Adrenal gland (tissue), 5 donors: ENCODE measurements around the gene DNTT.

Experiments used
- CTCF ChIP-seq, 6 experiments: fragments of 450-650 bp in 4 of 6; fragments of 200-600 bp in 2 of 6; sonication (generic) in 1 of 6; IDR thresholded peaks; 1 replicate in 5 of 6; 2 replicates in 1 of 6; pipeline versions ENCODE4 v1.5.1 to v1.8.0; 2016 to 2021; ENCODE audit warnings: antibody characterized with exemption in 6 of 6, mild to moderate bottlenecking in 2 of 6, moderate library complexity in 1 of 6
- POLR2A ChIP-seq, 2 donors: fragments of 450-650 bp; IDR thresholded peaks; one replicate each; pipeline ENCODE4 v1.6.1; 2017; ENCODE audit warnings: antibody characterized with exemption in 2 of 2, mild to moderate bottlenecking in 2 of 2, moderate library complexity in 1 of 2
- donor health status: DM: no; HTN: no; CAD: no.

GRCh38 chr10:96311180-96311715 is 7.0 kb downstream of the DNTT start:
- TF ChIP-seq POLR2A (IDR thresholded peaks at IDR 0.05): no peak
- no peak for TF ChIP-seq CTCF (IDR thresholded peaks at IDR 0.05)
